Cardiac muscle cell (in vitro differentiated cells and primary cell): ENCODE results near the gene C1orf21. TPM values are rescaled to one million over a fixed set of nuclear protein-coding genes. Genes with fewer than 3 reads are reported as not detected.

ENCODE experiments used
- DNase-seq, 2 donors: peaks; one replicate each; pipeline versions ENCODE4 v3.0.0 to v3.0.0-alpha.2; 2010 to 2017; ENCODE audit warnings: low read depth in 1 of 2, low spot score in 1 of 2
- H3K27ac ChIP-seq: fragments of 200-600 bp; sonication (generic); 2 replicates; pipeline ENCODE4 v1.5.1; 2016
- H3K27me3 ChIP-seq: fragments of 200-600 bp; sonication (generic); 2 replicates; pipeline ENCODE4 v1.6.0; 2016; ENCODE audit warnings: control low read depth
- H3K36me3 ChIP-seq: fragments of 200-600 bp; sonication (generic); 2 replicates; pipeline ENCODE4 v1.5.1; 2016; ENCODE audit warnings: control low read depth
- H3K4me1 ChIP-seq: fragments of 200-600 bp; sonication (generic); 2 replicates; pipeline ENCODE4 v1.8.1; 2017; ENCODE audit warnings: low read depth, mild to moderate bottlenecking, mixed run types
- H3K4me3 ChIP-seq: fragments of 200-600 bp; sonication (generic); 2 replicates; pipeline ENCODE4 v1.5.1; 2016; ENCODE audit warnings: mild to moderate bottlenecking
- H3K9me3 ChIP-seq: fragments of 200-600 bp; sonication (generic); 2 replicates; pipeline ENCODE4 v1.5.1; 2017; ENCODE audit warnings: low read depth, mild to moderate bottlenecking, control low read depth
- CTCF ChIP-seq: IDR thresholded peaks from 2 replicates; pipeline ENCODE4 v1.5.1; 2012; ENCODE audit warnings: low read depth, mild to moderate bottlenecking, low read length
- polyA plus RNA-seq: library from polyadenylated mRNA; unstranded; fragments of >200 nt; fragmentation: Nextera tagmentation; extraction: Ambion mirVana; gene quantifications from 2 replicates; pipeline ENCODE4 v1.2.1, GENCODE V29; 2016
- total RNA-seq: library from RNA; depleted of rRNA; stranded (reverse); fragments of >200 nt; gene quantifications from 2 replicates; pipeline ENCODE4 v1.2.3, GENCODE V29; 2016

Gene C1orf21
- total and polyA plus RNA-seq, 2 experiments from 2014 or later = 10.9 to 26.8 TPM

- no peak for TF ChIP-seq CTCF
- peaks cover 8% of the 10 kb centered on the region for H3K4me1 ChIP-seq
- no peak overlapping the region for H3K27ac ChIP-seq
- DNase-seq = no peak
- H3K27me3 ChIP-seq = no peaks in the 10 kb centered on the region
- H3K36me3 ChIP-seq = no peaks in the 10 kb centered on the region
- H3K9me3 ChIP-seq = no peaks in the 10 kb centered on the region
- no peak overlapping the region for H3K4me3 ChIP-seq
Measured at GRCh38 chr1:184395937-184396480, 9.2 kb downstream of the C1orf21 start.

GRCh38 chr1:184399192-184399847 lies 12.5 kb downstream of the C1orf21 start:
- TF ChIP-seq CTCF = no peak
- no peaks in the 10 kb centered on the region for H3K9me3 ChIP-seq
- no peaks in the 10 kb centered on the region for H3K27me3 ChIP-seq
- no peak overlapping the region for H3K4me3 ChIP-seq
- peaks cover 12% of the 10 kb centered on the region for H3K4me1 ChIP-seq
- DNase-seq = peak in 1 of 2 donors; percentile 38
- H3K27ac ChIP-seq = no peak overlapping the region
- H3K36me3 ChIP-seq = no peaks in the 10 kb centered on the region

GRCh38 chr1:184403961-184404726 lies 17.3 kb downstream of the C1orf21 start:
- Histone ChIP-seq H3K36me3 (no peaks in the 10 kb centered on the region), H3K4me3 (no peak overlapping the region), H3K27me3 (no peaks in the 10 kb centered on the region), H3K9me3 (no peaks in the 10 kb centered on the region), H3K4me1 (peaks cover 17% of the 10 kb centered on the region), H3K27ac (no peak overlapping the region)
- DNase-seq = no peak
- no peak for TF ChIP-seq CTCF

- no peak for TF ChIP-seq CTCF
- no peak for DNase-seq
- Histone ChIP-seq H3K27ac (no peak overlapping the region), H3K9me3 (no peaks in the 10 kb centered on the region), H3K4me1 (peaks cover 17% of the 10 kb centered on the region), H3K4me3 (no peak overlapping the region), H3K36me3 (no peaks in the 10 kb centered on the region), H3K27me3 (no peaks in the 10 kb centered on the region)
Measured at GRCh38 chr1:184404727-184405027, 17.8 kb downstream of the C1orf21 start.

- Histone ChIP-seq H3K36me3 (no peaks in the 10 kb centered on the region), H3K4me3 (no peak overlapping the region), H3K27ac (no peak overlapping the region), H3K27me3 (no peaks in the 10 kb centered on the region), H3K4me1 (peaks cover 17% of the 10 kb centered on the region), H3K9me3 (no peaks in the 10 kb centered on the region)
- DNase-seq = no peak
- no peak for TF ChIP-seq CTCF
Measured at GRCh38 chr1:184405094-184405800, 18.4 kb downstream of the C1orf21 start.
